K562 (cell line): Measurements from ENCODE around the gene GAL3ST2. TPM values are rescaled to one million over a fixed set of nuclear protein-coding genes. Genes with fewer than 3 reads are reported as not detected.
A peak's percentile ranks its signal among the peaks of the same experiment; 100 is the strongest.

Source experiments
- ATAC-seq: fragments of 200-7000 bp; cut with Tn5 transposase; 3 replicates; pipeline ENCODE4 v1.9.1; 2020; ENCODE audit warnings: moderate library complexity
- BruUV-seq: library from RNA; stranded (reverse); fragments of 400-500 nt; replicated peaks from 2 replicates; lab custom pipeline; 2021; lab: Mats Ljungman, UMichigan
- CTCF ChIA-PET: fragments of 300-600 bp; formaldehyde crosslinking; extraction: SDS; loops from one replicate; lab custom pipeline; 2021; ENCODE audit warnings: low intra/inter-chr PET ratio; lab: Yijun Ruan, JAX
- POLR2A ChIA-PET: fragments of 300-600, 350-650 bp; sonication (Branson Sonifier 250); formaldehyde crosslinking; extraction: SDS; loops from one replicate; lab custom pipeline; 2021; ENCODE audit warnings: antibody characterized with exemption, inconsistent platforms; lab: Yijun Ruan, JAX
- DNase-seq, 4 experiments: peaks; one replicate each; pipeline versions ENCODE4 v3.0.0 to v3.0.0-alpha.2; 2011 to 2018; ENCODE audit warnings: low spot score in 3 of 4, mixed read lengths in 3 of 4; ENCODE audit errors: extremely low read depth in 1 of 4
- FAIRE-seq: peaks from 2 replicates; lab custom pipeline; 2011; peaks lifted over from hg19 to GRCh38; lab: Jason Lieb, UNC
- H2AFZ ChIP-seq: 2 replicates; pipeline ENCODE4 v1.6.0; 2011; ENCODE audit warnings: low read depth, low read length, control low read depth, inconsistent platforms
- H3K27ac ChIP-seq: fragments of 200-600 bp; 3 replicates; pipeline ENCODE4 v1.8.0; 2011; ENCODE audit warnings: low read depth, mild to moderate bottlenecking, control low read depth, inconsistent platforms, low read length, moderate library complexity, mixed read lengths; ENCODE audit errors: extremely low read depth
- H3K27me3 ChIP-seq, 2 experiments: fragments of 300-600 bp in 1 of 2; 2 replicates in 1 of 2; 3 replicates in 1 of 2; pipeline versions ENCODE4 v1.6.0 to v1.8.0; 2011; ENCODE audit warnings: inconsistent platforms in 2 of 2, low read length in 2 of 2, mild to moderate bottlenecking in 1 of 2, mixed read lengths in 1 of 2, moderate library complexity in 1 of 2; ENCODE audit not compliant: control insufficient read depth in 2 of 2, insufficient read depth in 2 of 2
- H3K36me3 ChIP-seq: fragments of 300-600 bp; 3 replicates; pipeline ENCODE4 v1.8.0; 2011; ENCODE audit warnings: mild to moderate bottlenecking, low read length, inconsistent platforms; ENCODE audit not compliant: control insufficient read depth, insufficient read depth
- H3K4me1 ChIP-seq, 2 experiments: fragments of 200-600 bp in 1 of 2; replicated peaks in 1 of 2; 2 replicates in 1 of 2; 3 replicates in 1 of 2; pipeline versions ENCODE4 v1.5.1 to v1.8.0; 2011; ENCODE audit warnings: inconsistent platforms in 2 of 2, low read length in 2 of 2, mild to moderate bottlenecking in 1 of 2, mixed read lengths in 1 of 2, moderate library complexity in 1 of 2; ENCODE audit not compliant: control insufficient read depth in 2 of 2, insufficient read depth in 2 of 2
- H3K4me2 ChIP-seq: 2 replicates; pipeline ENCODE4 v1.6.1; 2011; ENCODE audit warnings: low read length, control low read depth, inconsistent platforms, mixed read lengths; ENCODE audit not compliant: insufficient read depth
- H3K4me3 ChIP-seq: fragments of 200-600 bp; sonication (generic), shearing (Covaris generic); 2 replicates; pipeline ENCODE4 v1.5.1; 2016; ENCODE audit warnings: control low read depth, inconsistent platforms
- H3K79me2 ChIP-seq: fragments of 200-600 bp; 3 replicates; pipeline ENCODE4 v1.8.0; 2011; ENCODE audit warnings: low read length, inconsistent platforms; ENCODE audit not compliant: control insufficient read depth, insufficient read depth
- H3K9ac ChIP-seq, 2 experiments: 2 replicates each; pipeline versions ENCODE4 v1.6.0 to v1.6.1; 2011; ENCODE audit warnings: low read depth in 2 of 2, low read length in 2 of 2, control low read depth in 1 of 2, inconsistent platforms in 1 of 2, mild to moderate bottlenecking in 1 of 2, mixed read lengths in 1 of 2; ENCODE audit not compliant: insufficient read depth in 1 of 2
- H3K9me1 ChIP-seq: one replicate; pipeline ENCODE4 v1.6.0; 2011; ENCODE audit warnings: inconsistent platforms, mild to moderate bottlenecking, low read length, moderate library complexity; ENCODE audit not compliant: control insufficient read depth, insufficient read depth
- H3K9me3 ChIP-seq: replicated peaks from 2 replicates; pipeline ENCODE4 v1.5.1; 2011; ENCODE audit warnings: low read depth, low read length, inconsistent platforms; ENCODE audit not compliant: control insufficient read depth, insufficient read depth
- H4K20me1 ChIP-seq: replicated peaks from 2 replicates; pipeline ENCODE4 v1.6.1; 2011; ENCODE audit warnings: low read length, inconsistent platforms, mixed read lengths; ENCODE audit not compliant: control insufficient read depth, insufficient read depth
- ARID3B ChIP-seq: fragments of 250-450 bp; sonication (Bioruptor Pico); IDR thresholded peaks from 2 replicates; pipeline ENCODE4 v1.4.0; 2020; ENCODE audit warnings: borderline replicate concordance
- CBX3 ChIP-seq, 2 experiments: IDR thresholded peaks; 1 replicate in 1 of 2; 2 replicates in 1 of 2; pipeline ENCODE4 v1.6.1; 2012; ENCODE audit warnings: inconsistent platforms in 2 of 2, low read length in 2 of 2, borderline replicate concordance in 1 of 2, control low read depth in 1 of 2
- FOXJ3 ChIP-seq: sonication (generic); formaldehyde crosslinking; IDR thresholded peaks from 2 replicates; pipeline ENCODE4 v1.4.0; 2020; ENCODE audit warnings: mild to moderate bottlenecking, missing genetic modification reagents
- HNRNPL ChIP-seq: fragments of 200-400 bp; formaldehyde crosslinking; IDR thresholded peaks from 2 replicates; pipeline ENCODE4 v1.6.1; 2017; ENCODE audit warnings: low read depth, mild to moderate bottlenecking, low read length
- KDM2B ChIP-seq: fragments of 250-450 bp; sonication (Bioruptor Pico); IDR thresholded peaks from 2 replicates; pipeline ENCODE4 v1.8.0; 2021; ENCODE audit warnings: mild to moderate bottlenecking, moderate library complexity
- MTA2 ChIP-seq: fragments of 450-650 bp; IDR thresholded peaks from 2 replicates; pipeline ENCODE4 v1.6.1; 2016; ENCODE audit warnings: low read depth
- PTRF ChIP-seq: fragments of 450-650 bp; IDR thresholded peaks from 2 replicates; pipeline ENCODE4 v1.6.1; 2016; ENCODE audit warnings: mild to moderate bottlenecking, missing genetic modification characterization, missing compliant biosample characterization
- SOX6 ChIP-seq: fragments of 450-650 bp; IDR thresholded peaks from 2 replicates; pipeline ENCODE4 v1.6.1; 2014; ENCODE audit warnings: mild to moderate bottlenecking
- ZFP30 ChIP-seq: fragments of 250-450 bp; sonication (Bioruptor Pico); IDR thresholded peaks from 2 replicates; pipeline ENCODE4 v1.8.0; 2022; ENCODE audit warnings: moderate library complexity, mild to moderate bottlenecking, inconsistent platforms, borderline replicate concordance
- WGBS: fragments of 100-300 bp; shearing (Covaris generic); methylation state at CpG from one replicate; pipeline ENCODE4 v1.1.6; 2016; ENCODE audit warnings: low coverage, mixed read lengths; ENCODE audit not compliant: insufficient coverage; ENCODE audit errors: missing lambda C conversion rate; 5-methylcytosine and 5-hydroxymethylcytosine counted together
- in situ Hi-C: fragments of 300-500 bp; cut with MboI; formaldehyde crosslinking; loops from 4 replicates; pipeline ENCODE4 v1.15.0; 2018; ENCODE audit warnings: inconsistent platforms, mixed read lengths
- intact Hi-C: fragments of 100-400 bp; cut with micrococcal nuclease; formaldehyde crosslinking; loops from 2 replicates; pipeline ENCODE4 v1.14.2; 2022
- polyA plus RNA-seq, 8 experiments: library from polyadenylated mRNA; depleted of rRNA in 4 of 8; stranded (reverse) in 5 of 8; unstranded in 3 of 8; fragments of >200 nt; fragmentation: Nextera tagmentation in 2 of 8; fragmentation: Illumina TruSeq in 1 of 8; extraction: Ambion mirVana in 2 of 8; extraction: Trizol in 1 of 8; gene quantifications; 2 replicates each; pipeline versions ENCODE4 v1.2.1 to v1.2.3, GENCODE V29; 2011 to 2014; ENCODE audit warnings: inconsistent platforms in 1 of 8, missing spikeins in 1 of 8
- total RNA-seq, 7 experiments: library from RNA; depleted of rRNA in 6 of 7; stranded (reverse); fragments of >200 nt in 6 of 7; fragmentation: Illumina TruSeq in 2 of 7; extraction: Trizol in 2 of 7; gene quantifications; 2 replicates each; pipeline versions ENCODE4 v1.2.1 to v1.2.3, GENCODE V29; 2011 to 2021; ENCODE audit warnings: low replicate concordance in 1 of 7

Gene GAL3ST2
- total and polyA plus RNA-seq, 9 of the 15 experiments (the other 6 are each of a cell fraction or from before 2014, with no cell fraction given) = 0.42 TPM; not detected in 8

GRCh38 chr2:241746084-241746483 is 30.5 kb upstream of the GAL3ST2 start:
- no peaks in the 10 kb centered on the region for H3K79me2 ChIP-seq
- H3K4me2 ChIP-seq = no peak overlapping the region
- no peaks in the 10 kb centered on the region for H4K20me1 ChIP-seq
- ChIA-PET CTCF (no interaction called here), POLR2A (no interaction called here)
- H3K9me3 ChIP-seq = peaks cover 2% of the 10 kb centered on the region; the same call in 1 of the 2 replicates
- no peak overlapping the region for H3K4me3 ChIP-seq
- in situ Hi-C loops (loop anchor here (5.0 kb wide), 1 partner anchor 111 kb away; the partner anchor contains the start of gene PDCD1), intact Hi-C loops (no loop called here)
- TF ChIP-seq SOX6 (no peak), ARID3B (CRISPR knock-in tag) (no peak), HNRNPL (no peak), ZFP30 (CRISPR knock-in tag) (0 out of 2 replicates have a peak, but pooled peaks have one; percentile 21), CBX3 (IDR thresholded peaks at IDR 0.05; ENCODE audit: borderline replicate concordance in 1 of 2, low read length in 2 of 2) (peak in 1 of 2 experiments; percentile 56; a peak in 1 of 3 replicates), KDM2B (CRISPR knock-in tag) (no peak), MTA2 (no peak), PTRF (tag) (no peak), FOXJ3 (CRISPR knock-in tag) (no peak)
- H3K9me1 ChIP-seq = no peaks in the 10 kb centered on the region
- H3K27me3 ChIP-seq = no peaks in the 10 kb centered on the region
- no peak overlapping the region for H2AFZ ChIP-seq
- WGBS = 92% methylated on average over 4 of the region's 4 CpGs
- FAIRE-seq (no peak), DNase-seq (no peak), ATAC-seq (no peak)
- BruUV-seq = no TSS peak
- peaks cover 48% of the 10 kb centered on the region; the same call in 1 of the 3 replicates for H3K36me3 ChIP-seq
- H3K27ac ChIP-seq = no peak overlapping the region
- H3K9ac ChIP-seq = no peak overlapping the region
- peaks cover 0 to 13% of the 10 kb centered on the region in 2 experiments; a peak in 1 of 5 replicates for H3K4me1 ChIP-seq
